HG03064 (cell line): ENCODE data around the gene SCGB1D2.
"Not testable (repeated sequence)": the region's sequence is repeated elsewhere in the genome, so short reads cannot be mapped to it uniquely, and the experiment has no call there.

Experiments
- ATAC-seq: cut with Tn5 transposase; IDR thresholded peaks from one replicate; pipeline ENCODE4 v1.9.1; 2021; ENCODE audit warnings: low read depth; ENCODE audit not compliant: unreplicated experiment

SCGB1D2 gene, protein sequence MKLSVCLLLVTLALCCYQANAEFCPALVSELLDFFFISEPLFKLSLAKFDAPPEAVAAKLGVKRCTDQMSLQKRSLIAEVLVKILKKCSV

DNA sequence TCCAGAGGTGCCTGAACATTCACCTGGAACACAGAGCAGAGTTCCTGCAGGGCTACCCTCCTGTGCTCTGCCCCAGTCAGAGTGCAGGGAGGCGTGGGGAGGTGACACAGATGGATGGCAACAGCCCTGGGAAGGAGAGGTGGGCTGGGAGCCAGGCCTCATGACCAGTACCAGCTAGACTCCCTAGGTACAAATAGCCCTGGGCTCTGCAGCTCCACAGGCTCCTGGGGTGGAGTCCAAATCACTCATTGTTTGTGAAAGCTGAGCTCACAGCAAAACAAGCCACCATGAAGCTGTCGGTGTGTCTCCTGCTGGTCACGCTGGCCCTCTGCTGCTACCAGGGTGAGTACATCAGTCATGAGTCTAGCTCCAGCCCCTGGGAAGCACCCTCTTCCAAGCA, at the start of gene SCGB1D2:
Gene SCGB1D2, plus strand, starts transcription at position 219 of the 400 bp plus-strand sequence. Its CDS starts 69 bp downstream, at position 288.
- no peak for ATAC-seq

DNA sequence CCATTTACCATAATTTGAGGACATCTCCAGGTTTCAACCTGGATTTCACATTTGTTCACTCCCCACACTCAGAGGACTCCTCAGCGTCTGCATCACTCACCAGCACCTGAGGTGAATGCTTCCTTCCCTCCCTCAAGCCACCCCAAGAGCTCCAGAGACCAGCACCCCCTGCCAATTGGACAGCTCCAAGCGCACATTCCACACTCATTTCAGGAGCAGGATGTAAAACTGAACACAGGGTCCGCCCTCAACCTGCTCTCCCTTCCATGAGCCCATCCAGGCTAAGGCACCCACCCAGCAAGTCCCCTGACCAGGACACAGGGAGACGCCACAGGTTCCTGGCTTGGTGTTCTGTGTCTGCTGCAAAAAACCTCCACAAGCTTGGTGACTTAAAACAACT, 48.1 kb upstream of the SCGB1D2 start:
- ATAC-seq: no peak

DNA sequence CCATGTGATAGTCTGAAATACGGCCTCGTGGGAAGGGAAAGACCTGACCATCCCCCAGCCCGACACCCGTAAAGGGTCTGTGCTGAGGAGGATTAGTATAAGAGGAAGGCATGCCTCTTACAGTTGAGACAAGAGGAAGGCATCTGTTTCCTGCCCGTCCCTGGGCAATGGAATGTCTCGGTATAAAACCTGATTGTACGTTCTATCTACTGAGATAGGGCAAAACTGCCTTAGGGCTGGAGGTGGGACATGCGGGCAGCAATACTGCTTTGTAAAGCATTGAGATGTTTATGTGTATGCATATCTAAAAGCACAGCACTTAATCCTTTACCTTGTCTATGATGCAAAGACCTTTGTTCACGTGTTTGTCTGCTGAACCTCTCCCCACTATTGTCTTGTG, 47.0 kb upstream of the SCGB1D2 start:
- not testable (repeated sequence) for ATAC-seq

DNA sequence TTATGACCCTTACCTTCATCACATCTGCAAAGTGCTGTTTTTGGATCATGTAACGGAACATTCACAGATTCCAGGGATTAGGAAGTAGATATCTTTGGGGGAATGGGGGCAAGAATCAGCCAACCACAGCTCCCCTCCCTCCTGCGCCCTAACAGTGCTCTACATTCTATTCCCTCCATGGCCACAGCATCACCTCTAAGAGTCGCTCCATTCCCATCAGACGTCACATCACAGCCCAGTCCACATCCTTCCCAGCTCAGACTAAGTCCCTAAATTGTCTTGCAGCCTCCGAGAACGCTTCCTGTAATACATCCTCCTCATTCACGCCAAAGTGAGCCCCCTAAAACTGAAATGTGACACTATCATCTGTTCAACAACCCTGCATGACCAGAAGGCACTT, 46.1 kb upstream of the SCGB1D2 start:
- ATAC-seq: no peak

DNA sequence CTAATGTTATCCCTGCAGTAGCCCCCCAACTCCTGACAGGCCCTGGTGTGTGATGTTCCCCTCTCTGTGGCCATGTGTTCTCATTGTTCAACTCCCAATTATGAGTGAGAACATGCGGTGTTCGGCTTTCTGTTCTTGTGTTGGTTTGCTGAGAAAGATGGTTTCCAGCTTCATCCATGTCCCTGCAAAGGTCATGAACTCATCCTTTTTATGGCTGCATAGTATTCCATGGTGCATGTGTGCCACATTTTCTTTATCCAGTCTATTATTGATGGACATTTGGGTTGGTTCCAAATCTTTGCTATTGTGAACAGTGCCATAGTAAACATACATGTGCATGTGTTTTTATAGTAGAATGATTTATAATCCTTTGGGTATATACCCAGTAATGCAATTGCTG, 44.6 kb upstream of the SCGB1D2 start:
- ATAC-seq: not testable (repeated sequence)

DNA sequence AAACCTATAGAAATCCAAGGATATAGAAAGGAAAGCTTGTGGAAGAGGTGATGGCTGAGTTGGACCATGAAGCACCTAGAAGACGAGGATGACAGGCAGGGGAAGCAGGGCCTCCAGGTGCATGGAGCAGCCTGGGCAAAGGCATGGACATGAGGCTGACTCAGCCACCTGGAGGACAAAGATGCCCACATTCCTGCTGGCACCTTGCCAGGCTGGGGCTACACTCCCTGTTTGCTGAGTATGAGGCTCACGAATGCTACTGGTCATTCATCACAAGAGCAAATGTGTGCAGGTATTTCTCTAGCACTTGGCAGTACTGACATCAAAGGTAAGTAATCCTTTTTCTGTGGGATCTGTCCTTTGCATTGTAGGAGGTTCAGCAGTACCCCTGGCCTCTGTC, 40.7 kb upstream of the SCGB1D2 start:
- ATAC-seq: no peak

- no peak for ATAC-seq
Measured at GRCh38 chr11:62202910-62203309, 39.1 kb upstream of the SCGB1D2 start.

DNA sequence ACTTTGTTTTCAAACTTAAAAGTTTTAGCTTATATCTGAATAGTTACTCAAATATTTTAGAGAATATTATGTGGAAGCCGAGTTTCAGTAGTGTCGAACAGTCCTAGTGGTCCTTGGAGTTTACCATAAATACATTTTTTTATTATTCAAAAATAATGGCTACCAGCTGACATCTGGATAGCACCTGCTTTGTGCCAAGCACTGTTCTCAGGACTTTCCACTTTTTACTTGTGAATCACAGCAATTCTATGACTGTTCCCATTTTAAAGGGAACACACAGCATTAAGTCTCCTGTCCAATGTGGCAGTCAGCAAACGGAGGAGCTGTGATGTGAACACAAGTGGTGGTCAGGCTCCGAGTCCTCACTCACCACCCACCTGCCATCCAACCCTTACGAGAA, 37.6 kb upstream of the SCGB1D2 start:
- no peak for ATAC-seq

GRCh38 chr11:62205441-62205840, 36.6 kb upstream of the SCGB1D2 start:
- no peak for ATAC-seq

DNA sequence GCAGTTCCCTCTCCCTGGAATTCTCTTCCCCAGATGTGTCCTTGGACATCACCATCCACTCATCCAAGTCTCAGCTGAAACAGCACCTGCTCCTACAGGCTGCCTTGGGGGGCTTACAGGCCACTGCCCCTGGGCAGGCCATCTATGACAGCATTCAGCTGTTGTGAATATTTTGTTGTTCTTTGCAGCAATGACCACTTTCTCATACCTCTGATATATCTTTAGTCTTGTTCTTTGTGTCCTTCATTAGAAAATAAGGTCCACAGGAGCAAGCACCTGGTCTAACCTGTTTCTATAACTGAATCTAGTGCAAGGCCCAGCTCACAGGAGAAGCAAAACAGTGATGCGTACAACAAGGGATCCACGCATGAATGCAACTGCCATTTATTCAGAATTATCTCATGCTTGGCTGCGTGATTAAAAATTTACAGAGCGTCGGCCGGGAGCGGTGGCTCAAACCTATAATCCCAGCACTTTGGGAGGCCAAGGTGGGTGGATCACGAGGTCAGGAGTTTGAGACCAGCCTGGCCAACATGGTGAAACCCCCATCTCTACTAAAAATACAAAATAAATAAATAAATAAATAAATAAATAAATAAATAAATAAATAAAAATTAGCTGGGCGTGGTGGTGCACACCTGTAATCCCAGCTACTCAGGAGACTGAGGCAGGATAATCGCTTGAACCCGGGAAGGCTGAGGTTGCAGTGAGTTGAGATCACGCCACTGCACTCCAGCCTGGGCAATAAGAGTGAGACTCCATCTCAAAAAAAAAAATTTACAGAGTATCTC, 35.6 kb upstream of the SCGB1D2 start:
- ATAC-seq: not testable (repeated sequence)

GRCh38 chr11:62208785-62209144, 33.3 kb upstream of the SCGB1D2 start:
- ATAC-seq: no peak

DNA sequence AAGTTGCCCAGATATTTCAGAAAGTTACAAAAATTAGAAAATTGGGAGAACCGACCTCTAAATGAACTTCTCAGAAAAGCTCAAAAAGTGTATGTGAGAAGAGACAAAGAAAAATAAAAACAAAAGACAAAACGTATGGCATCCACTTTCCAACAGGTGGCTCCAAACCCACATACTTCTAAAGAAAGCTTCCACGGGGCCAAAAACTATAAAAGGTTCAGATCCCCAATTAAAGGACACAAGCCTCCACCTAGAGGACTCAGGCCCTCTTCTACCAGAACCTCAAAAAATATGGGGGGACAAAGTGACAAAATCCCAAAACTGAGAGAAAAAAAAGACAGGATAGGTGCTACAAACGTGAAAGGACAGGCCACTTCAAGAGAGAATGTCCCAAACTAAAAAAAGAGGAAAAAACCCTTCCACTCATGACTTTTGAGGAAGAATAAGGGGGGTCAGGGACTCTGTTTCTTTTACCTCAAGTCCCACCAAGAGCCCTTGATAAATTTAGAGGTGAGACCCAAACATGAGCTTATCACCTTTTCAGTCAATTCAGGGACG, 24.8 kb upstream of the SCGB1D2 start:
- ATAC-seq: no peak

DNA sequence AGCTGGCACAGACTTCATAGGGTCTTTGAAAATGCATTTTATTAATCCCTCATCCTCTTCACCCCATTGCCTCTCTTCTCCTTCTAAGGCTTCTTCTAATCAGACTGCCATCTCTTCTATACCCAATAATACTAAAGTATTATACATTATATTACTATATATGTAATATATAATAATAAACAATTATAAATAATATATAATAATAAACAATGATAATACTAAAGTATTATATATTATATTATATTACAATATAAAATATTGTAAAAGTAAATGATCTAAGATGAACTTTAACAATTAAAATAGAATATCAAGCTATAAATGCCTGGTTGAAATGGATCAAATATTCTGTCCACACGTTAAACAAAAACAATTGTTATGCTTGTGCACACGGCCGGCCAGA, 20.5 kb upstream of the SCGB1D2 start:
- ATAC-seq: no peak

GRCh38 chr11:62223095-62223494, 18.9 kb upstream of the SCGB1D2 start:
- no peak for ATAC-seq

GRCh38 chr11:62233730-62234129, 8.3 kb upstream of the SCGB1D2 start:
- ATAC-seq: no peak

DNA sequence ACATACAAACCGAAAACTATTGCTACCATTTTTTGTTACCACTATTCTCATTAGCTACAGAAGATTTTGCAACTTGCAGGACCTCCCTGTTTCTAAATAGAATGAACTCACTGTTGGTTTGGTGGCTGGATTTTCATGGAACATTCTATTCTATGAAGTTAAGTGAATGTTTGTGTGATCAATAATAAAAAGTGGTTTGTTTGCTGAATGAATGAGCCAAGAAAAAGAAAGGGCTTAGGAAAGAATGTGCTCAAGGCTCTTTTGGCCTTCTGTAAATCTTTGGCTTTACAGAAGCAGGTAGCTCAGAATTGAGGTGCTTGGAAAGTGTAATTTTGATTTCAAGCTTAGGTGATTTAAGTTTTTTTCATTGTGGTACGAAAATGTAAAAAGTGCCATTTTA, 5.9 kb upstream of the SCGB1D2 start:
- no peak for ATAC-seq

DNA sequence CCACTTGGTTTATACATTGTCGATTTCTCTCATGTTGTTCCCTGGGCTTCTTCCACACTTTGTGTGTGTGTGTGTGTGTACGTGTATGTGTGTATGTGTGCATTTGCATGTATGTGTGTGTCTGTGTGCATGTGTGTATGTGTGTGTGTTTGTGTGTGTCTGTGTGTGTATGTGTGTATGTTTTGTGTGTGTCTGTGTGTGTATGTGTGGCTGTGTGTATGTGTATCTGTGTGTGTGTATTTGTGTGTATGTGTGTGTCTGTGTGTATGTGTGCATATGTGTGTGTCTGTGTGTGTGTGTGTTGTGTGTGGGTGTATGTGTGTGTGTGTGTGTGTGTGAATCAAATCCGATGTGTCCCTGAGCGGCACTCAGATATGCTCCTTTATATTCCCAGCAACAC, 4.5 kb upstream of the SCGB1D2 start:
- ATAC-seq: no peak

- no peak for ATAC-seq
Measured at GRCh38 chr11:62238151-62238550, 3.9 kb upstream of the SCGB1D2 start.

DNA sequence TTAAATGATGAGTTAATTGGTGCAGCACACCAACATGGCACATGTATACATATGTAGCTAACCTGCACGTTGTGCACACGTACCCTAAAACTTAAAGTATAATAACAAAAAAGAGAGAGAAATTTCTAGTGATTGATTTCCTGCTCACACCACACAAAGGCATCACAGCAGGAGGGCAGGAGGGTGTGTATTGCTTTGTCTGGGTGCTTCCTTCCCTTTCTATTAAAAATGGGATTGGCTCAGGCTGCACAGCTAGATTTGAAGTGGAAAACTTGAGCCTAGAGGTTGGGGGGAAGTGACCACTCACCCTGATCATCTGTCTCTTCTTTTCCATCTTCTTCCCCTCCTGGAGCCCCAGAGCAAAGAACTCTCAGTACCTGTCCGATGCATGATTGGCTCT, 944 bp upstream of the SCGB1D2 start:
- no peak for ATAC-seq

- no peak for ATAC-seq
Measured at GRCh38 chr11:62245271-62245753, 3.3 kb downstream of the SCGB1D2 start.

GRCh38 chr11:62251698-62252097, 9.7 kb downstream of the SCGB1D2 start:
- no peak for ATAC-seq

DNA sequence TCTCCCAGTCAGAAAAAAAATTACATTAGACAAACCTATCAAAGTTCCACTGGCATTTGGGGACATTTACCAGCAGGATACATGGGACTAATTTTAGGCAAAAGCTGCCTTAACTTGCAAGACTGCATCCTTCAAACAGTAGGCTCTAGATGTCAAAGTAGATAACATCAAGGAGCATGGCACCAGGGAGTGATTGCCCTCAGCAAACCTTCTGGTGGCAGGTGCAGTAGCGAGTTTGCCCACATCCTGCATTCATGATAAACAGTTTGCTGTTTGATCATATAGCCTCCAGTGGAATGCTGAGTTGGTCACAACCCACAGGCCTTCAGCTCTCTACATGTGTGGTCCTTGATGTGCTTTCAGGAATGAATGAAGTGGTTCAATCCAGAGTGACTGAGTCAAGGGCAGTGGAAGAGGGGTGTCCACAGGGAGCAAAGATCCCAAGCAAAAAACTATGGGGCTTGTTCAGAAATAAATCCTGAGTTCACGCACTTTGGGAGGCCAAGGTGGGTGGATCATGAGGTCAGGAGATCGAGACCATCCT, 12.0 kb downstream of the SCGB1D2 start:
- ATAC-seq: no peak
